HG02943 (cell line): Measurements from ENCODE around the gene NLN.
"Not testable (repeated sequence)": the region's sequence is repeated elsewhere in the genome, so short reads cannot be mapped to it uniquely, and the experiment has no call there.

Experiments used
- ATAC-seq: cut with Tn5 transposase; IDR thresholded peaks from one replicate; pipeline ENCODE4 v1.9.1; 2021; ENCODE audit warnings: mild to moderate bottlenecking, low read depth, moderate library complexity; ENCODE audit not compliant: unreplicated experiment

The NLN gene

DNA sequence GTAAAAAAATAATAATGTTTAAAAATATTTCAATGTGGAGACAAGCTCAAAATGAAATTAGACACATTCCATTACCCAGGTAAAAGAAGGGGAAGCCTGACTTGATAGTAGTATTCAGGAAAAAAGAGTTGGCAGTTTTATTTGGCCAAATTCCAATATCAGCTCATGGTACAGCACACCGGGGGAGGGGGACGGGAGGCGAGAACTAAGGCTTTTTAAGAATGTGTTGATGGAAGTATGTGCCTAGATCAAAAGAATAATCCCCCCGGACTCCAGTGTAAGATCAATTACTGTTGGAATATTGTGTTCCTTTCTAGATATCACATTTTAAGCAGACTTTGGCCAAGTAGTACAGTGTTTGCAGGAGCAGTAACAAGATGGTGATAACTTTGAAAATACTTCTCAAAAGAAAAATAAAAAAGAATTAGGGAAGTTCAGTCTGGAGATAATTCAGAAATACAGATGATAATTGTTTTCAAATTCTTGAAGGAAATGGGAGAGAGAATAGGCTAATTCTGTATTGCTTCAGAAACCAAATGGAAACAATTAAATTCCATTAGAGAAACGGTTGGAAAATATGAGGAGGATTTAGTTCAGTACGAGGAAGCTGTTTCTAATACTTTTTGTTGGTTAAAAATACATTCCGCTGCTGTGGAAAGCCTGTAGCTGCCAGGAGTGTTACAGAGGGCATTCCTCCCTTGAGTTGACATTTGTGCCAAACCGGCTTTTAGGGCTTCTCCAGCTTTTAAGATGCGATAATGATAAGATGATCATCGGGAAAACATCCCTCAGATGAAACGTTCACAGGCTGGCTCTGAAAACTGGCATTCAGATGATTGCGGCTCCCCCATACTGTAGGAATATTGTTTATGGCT is 106.3 kb downstream of the NLN start:
- ATAC-seq, result no peak

DNA sequence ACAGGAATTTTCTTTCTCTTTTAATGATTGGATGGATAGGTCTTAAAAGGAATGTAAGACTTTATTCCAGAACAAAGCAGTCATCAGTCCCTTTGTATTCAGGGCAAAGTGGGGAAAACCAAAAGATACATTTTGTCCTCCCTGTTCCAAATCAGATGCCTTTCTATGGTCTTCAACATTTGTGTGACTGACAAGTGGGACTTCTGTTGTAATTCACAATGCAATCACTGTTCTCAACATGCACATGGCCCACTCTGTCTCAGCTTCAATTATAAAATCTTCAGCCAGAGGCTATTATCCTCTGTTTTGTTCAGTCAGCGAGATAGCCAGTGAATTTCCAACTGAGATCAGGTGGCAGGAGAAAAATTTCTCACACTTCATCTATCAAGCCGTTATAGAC is 108.9 kb downstream of the NLN start:
- no peak for ATAC-seq

DNA sequence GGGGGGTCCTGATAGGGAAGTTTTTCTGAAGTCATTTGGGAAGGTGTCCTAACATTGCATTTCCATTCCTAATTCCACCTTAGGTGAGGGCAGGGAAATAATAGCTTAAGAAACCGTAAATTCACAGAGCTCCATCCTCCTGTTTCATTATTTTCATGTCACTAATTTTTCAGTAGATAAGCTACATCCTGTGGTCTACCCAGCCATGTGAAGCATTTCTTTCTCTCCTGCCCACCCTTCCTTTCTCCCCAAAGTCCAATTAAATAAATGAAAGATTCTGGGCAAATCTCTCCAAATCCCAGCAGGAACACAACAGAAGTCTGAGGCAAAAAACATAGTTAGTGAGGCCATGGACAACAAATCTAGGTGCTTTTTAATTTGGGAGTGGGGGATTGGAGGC is 109.3 kb downstream of the NLN start:
- ATAC-seq, result no peak

- no peak for ATAC-seq
These were observed 110.1 kb downstream of the NLN start for GRCh38 chr5:65832152-65832551.

GRCh38 chr5:65832603-65833228 is 110.7 kb downstream of the NLN start:
- no peak for ATAC-seq

DNA sequence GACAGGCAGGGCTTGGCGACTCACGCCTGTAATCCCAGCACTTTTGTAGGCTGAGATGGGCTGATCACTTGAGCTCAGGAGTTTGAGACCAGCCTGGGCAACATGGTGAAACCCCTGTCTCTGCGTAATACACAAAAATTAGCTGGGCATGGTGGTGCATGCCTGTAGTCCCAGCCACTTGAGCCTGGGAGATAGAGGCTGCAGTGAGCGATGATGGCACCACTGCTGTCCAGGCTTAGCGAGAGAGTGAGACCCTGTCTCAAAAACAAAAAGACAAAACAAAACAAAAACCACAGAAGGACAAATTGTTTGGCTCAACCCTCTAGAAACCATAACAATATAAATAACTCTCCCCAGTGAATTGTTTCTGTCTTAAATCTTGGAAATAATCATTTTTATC is 111.8 kb downstream of the NLN start:
- no peak for ATAC-seq

- no peak for ATAC-seq
These were observed 112.3 kb downstream of the NLN start for GRCh38 chr5:65834306-65834705.

DNA sequence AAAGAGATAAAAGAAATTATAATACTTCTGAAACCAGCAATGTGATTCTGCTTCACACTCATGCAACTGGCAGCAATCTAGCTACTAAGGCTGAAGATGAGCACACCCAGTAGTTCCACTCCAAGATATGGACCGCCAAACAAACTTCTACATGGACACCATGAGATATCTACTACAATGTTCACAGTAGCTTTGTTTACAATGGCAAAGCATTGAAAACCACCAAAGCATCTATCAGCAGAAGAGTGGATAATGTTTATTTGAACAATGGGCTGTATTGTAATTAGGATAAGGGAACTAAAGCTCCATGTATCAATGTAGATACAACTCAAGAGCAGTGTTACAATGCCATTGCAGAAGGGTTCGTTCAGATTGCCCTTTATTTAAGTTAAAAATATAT is 113.2 kb downstream of the NLN start:
- ATAC-seq, result no peak

- ATAC-seq, result no peak
These were observed 115.1 kb downstream of the NLN start for GRCh38 chr5:65837139-65837538.

DNA sequence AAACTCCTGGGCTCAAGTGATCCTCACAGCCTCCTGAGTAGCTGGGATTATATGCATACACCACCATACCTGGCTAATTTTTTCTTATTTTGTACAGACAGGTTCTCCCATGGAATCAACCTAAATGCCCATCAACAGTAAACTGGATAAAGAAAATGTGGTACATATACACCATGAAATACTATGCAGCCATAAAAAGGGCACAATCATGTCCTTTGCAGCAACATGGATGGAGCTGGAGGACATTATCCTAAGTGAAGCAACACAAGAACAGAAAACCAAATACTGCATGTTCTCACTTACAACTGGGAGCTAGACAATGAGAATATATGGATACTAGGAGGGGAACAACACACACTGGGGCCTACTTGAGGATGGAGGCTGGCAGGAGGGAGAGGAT is 117.2 kb downstream of the NLN start:
- ATAC-seq, result not testable (repeated sequence)

DNA sequence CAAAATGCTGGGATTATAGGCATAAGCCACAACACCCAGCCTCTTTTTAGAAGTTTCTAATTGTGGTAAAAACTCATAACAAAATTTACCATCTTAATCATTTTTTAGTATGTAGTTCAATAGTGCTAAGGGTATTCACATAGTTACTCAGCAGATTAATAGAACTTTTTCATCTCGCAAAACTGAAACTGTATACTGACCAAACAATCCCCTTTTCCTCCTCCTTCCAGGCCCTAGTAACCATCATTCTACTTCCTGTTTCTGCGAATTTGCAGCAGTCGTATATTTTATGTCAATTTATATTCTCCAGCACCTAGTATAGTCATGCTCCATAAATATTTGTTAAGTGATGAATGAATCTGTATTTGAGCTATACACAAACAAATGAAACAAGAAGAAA is 118.1 kb downstream of the NLN start:
- ATAC-seq, result no peak

- not testable (repeated sequence) for ATAC-seq
These were observed 122.8 kb downstream of the NLN start for GRCh38 chr5:65844763-65845162.

GRCh38 chr5:65846101-65846500 is 124.1 kb downstream of the NLN start:
- ATAC-seq, result no peak

DNA sequence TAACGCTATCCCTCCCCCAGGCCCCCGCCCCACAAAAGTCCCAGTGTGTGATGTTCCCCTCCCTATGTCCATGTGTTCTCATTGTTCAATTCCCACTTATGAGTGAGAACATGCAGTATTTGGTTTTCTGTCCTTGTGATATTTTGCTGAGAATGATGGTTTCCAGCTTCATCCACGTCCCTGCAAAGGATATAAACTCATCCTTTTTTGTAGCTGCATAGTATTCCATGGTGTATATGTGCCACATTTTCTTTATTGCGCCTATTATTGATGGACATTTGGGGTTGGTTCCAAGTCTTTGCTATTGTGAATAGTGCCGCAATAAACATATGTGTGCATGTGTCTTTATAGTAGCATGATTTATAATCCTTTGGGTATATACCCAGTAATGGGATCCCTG is 125.0 kb downstream of the NLN start:
- ATAC-seq, result not testable (repeated sequence)

DNA sequence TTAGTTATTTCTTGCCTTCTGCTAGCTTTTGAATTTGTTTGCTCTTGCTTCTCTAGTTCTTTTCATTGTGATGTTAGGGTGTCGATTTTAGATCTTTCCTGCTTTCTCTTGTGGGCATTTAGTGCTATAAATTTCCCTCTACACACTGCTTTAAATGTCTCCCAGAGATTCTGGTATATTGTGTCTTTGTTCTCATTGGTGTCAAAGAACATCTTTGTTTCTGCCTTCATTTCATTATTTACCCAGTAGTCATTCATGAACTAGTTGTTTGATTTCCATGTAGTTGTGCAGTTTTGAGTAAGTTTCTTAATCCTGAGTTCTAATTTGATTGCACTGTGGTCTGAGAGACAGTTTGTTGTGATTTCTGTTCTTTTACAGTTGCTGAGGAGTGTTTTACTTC is 127.9 kb downstream of the NLN start:
- ATAC-seq, result not testable (repeated sequence)

- no peak for ATAC-seq
These were observed 132.9 kb downstream of the NLN start for GRCh38 chr5:65854925-65855324.

- ATAC-seq, result no peak
These were observed 133.8 kb downstream of the NLN start for GRCh38 chr5:65855766-65856315.

DNA sequence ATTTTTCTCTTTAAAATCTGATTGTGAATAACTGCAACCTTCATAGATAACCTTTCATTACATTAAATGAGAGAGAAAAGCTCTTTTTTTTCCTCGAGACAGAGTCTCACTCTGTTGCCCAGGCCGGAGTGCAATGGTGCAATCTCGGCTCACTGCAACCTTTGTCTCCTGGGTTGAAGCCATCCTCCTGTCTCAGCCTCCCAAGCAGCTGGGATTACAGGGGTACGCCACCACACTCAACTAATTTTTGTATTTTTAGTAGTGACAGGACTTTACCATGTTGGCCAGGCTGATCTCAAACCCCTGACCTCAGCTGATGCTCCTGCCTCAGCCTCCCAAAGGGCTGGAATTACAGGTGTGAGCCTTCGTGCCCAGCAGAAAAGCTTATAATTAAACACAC is 134.5 kb downstream of the NLN start:
- ATAC-seq, result no peak

- no peak for ATAC-seq
These were observed 136.3 kb downstream of the NLN start for GRCh38 chr5:65858316-65858715.

DNA sequence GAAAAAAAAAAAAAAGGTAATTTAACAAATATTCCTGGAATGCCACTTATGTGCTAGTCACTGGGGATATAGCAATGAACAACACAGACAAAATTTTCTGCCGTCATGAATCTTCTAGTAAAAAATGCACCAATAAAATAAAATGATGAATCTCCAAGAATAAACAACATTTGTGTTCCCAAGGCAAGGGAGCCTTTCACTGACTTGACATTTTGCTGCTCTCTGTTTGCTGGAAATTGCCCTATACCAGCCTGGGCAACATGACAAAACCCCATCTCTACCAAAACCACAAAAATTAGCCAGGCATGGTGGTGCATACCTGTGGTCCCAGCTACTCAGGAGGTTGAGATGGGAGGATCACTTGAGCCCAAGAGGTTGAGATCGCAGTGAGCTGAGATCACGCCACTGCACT is 139.8 kb downstream of the NLN start:
- no peak for ATAC-seq

GRCh38 chr5:65862384-65862783 is 140.4 kb downstream of the NLN start:
- no peak for ATAC-seq

- ATAC-seq, result no peak
These were observed 141.7 kb downstream of the NLN start for GRCh38 chr5:65863747-65864146.
